Stimulated activated CD8-positive, alpha-beta memory T cell treated with anti-CD3 and anti-CD28 coated beads, Interleukin-2, amount 100 ng/mL, for 1 hour (primary cell): ENCODE results near the gene RAI14.
"Not testable (repeated sequence)": the region's sequence is repeated elsewhere in the genome, so short reads cannot be mapped to it uniquely, and the experiment has no call there.

Experiments used
- DNase-seq, 2 donors: peaks; one replicate each; pipeline ENCODE4 v3.0.0-alpha.2; 2020; ENCODE audit warnings: low read depth in 2 of 2

RAI14 gene

DNA sequence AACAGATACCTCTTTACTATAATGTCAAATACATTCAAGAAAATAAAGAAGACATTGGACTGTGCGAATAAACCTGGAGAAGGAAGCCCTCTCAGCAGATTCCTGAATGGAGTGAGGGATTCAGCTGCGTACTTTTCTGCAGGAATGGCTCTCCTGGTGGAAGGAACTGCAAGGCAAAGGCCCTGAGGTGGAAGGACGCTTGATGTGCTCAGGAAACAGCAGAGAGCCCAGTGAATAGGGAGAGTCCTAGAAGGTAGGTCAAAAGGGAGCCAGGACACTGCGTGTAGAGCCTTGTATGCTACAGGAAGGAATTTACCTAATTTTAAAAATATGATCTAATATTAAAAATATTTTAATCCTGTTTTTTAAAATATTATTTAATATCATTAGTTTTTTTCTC, 114.4 kb downstream of the RAI14 start:
- DNase-seq, result no peak

DNA sequence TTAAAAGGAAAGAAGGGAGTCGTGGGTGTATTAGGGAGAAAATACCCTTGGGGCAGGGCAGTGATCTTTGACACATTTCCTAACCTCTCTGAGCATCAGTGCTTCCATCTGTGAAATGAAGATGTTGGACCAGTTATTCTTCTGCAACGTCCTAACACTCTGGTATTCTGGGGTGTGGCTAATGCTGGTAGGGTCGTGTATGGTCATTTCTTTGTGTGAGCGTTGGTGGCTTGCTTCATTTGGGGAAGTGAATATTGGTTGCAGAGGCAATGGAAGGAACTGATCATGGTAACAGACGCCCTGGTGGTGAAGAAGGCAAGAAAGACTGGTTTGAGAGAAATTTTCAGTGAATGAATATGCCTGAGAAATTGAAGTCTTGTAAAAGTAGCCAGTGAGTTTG, 114.9 kb downstream of the RAI14 start:
- no peak for DNase-seq

DNA sequence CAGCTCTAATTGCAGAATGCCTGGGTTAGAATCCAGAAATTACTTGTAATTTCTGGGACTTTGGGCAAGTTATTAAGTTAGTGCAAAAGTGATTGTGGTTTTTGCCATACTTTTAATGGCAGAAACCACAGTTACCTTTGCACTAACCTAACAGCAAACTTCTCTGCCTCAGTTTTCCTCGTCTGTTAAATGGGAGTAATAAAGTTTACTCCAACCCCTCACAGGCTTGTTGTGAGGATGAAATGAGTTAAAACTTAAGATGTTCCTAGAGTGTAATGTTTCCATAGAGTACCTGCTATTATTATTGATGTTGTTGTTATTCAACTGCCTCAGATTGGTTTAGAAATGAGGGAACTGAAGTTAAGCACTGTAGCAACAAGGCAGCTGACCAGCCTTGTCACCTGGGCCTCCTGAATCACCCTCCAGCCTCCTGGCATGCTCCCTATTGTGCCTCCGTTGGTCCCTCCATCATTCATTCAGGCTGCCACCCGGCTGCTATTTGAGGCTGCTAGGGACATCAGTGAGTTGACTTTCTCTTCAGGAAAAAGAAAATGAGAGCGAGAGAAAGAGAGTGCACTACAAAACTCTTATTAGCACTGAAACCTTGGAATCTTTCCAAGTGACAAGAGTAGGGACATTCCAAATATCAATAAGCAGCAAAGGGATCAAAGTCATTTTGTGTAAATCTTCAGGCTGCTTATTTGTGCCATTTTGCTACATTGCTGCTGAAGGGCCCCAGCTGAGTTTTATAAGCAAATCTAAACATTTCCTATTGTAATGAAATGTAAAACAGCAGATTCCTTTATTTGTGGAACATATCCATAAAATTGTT, 116.4 kb downstream of the RAI14 start:
- no peak for DNase-seq

DNA sequence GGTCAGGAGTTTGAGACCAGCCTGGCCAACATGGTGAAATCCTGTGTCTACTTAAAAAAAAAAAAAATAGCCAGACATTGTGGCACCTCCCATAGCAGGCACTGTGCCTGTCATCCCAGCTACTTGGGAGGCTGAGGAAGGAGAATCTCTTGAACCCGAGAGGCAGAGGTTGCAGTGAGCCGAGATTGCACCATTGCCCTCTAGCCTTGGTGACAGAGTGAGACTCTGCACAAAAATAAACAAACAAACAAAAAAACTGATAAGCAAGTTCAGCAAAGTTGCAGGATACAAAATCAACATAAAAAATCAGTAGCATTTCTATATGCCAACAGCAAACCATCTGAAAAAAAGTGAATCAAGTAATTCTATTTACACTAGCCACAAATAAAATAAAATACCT, 118.0 kb downstream of the RAI14 start:
- DNase-seq, result no peak

DNA sequence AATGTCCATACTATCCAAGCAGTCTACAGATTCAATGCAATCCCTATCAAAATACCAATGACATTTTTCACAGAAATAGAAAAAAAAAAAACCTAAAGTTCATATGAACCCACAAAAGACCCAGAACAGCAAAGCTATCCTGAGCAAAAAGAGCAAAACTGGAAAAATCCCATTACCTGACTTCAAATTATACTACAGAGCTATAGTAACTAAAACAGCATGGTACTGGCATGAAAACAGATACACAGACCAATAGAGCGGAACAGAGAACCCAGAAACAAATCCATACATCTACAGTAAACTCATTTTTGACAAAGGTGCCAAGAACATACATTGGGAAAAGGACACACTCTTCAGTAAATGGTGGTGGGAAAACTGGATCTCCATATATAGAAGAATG, 118.5 kb downstream of the RAI14 start:
- DNase-seq, result not testable (repeated sequence)

DNA sequence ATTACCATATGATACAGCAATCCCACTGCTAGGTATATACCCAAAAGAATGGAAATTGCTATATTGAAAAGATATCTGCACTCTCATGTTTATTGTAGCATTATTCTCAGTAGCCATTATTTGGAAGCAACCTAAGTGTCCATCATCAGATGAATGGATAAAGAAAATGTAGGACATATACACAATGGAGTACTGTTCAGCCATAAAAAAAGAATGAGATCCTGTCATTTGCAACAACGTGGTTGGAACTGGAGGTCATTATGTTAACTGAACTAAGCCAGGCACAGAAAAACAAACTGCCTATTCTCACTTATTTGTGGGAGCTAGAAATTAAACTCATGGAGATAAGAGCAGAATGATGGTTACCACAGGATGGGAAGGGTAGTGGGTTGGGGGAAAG, 119.8 kb downstream of the RAI14 start:
- no peak for DNase-seq

DNA sequence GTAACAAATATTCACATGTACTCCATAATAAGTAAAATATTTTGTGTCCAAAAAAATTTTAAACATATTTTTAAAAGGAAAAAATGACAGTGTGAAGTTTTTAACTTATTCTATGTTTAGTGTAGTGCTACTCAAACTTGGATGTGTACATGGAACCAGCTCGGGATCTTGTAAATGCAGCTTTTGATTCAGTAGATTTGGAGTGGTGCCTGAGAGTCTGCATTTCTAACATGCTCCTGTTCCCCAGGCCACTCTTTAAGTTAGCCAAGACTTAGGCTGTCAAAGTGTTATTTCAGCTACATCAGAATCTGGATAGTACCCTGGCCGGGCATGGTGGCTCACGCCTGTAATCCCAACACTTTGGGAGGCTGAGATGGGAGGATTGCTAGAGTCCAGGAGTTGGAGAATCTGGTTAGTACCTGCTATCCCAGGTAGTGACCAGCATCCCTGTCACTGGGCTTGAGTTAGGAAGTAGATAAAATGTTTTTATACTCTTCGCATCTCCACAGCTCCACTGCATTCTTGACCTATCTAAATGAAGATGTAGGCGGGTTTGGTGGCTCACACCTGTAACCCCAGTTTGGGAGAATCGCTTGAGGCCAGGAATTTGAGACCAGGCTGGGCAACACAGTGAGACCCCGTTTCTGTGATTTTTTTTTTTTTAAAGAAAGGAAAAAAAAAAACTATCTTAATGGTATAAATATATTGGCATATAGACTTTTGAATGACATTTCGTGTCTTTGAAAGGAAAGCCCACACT, 122.1 kb downstream of the RAI14 start:
- DNase-seq, result no peak

DNA sequence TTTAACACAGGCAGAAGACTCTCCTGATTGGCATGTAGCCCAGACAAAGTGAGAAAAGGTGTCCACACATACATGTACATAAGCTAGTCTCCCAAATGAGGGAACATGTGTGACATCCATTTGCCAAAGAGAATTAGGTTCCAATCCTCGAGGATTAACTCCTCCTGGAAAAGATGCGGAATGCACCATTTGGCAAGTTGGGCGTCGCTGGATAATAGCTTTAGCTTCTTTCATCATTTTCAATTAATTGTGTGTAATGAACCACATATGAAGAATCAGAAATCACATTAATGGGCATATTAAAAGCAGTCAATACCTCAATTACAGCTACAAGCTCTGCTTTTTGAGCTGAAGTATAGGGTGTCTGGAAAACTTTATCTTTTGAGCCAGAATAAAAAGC, 127.8 kb downstream of the RAI14 start:
- DNase-seq, result not testable (repeated sequence)

DNA sequence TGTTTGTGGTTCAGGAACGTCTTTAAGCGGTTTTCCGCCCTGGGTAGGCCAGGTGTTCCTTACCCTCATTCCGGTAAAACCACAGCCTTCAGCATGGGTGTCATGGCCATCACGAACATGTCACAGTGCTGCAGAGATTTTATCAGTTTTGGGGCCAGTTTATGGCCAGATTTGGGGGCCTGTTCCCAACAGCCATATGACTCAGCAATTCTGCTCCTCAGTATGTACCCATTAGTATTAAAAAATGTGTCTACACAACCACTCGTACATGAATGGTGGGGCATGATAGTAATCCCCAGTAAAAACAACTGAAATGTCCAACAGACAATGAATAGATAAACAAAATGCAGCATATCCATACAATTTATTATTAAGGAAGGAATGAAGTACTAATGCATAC, 130.9 kb downstream of the RAI14 start:
- DNase-seq, result no peak

DNA sequence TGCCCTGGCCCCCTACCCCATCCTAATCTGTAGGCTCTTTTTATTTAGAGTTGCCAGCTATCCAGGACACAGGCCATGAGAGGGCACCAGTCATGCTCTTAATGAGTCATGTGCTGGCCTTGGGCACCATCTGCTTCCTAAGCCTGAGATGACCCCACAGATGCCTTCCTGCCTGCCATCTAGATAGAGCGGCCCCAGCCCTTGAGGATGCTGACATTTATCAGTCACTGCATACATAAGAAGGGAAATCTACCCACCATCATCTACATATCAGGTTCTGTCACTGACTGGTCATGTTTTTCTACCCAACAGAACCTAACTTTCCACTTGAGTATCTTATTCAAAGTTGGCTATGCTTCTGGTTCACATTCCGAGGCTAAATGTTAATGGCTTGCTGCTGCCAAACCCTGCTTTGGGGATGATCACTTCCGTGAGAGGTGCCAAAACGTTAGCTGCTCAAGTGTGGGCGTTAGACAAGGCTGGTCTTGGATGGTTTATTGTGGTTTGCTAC, 132.9 kb downstream of the RAI14 start:
- DNase-seq, result no peak

DNA sequence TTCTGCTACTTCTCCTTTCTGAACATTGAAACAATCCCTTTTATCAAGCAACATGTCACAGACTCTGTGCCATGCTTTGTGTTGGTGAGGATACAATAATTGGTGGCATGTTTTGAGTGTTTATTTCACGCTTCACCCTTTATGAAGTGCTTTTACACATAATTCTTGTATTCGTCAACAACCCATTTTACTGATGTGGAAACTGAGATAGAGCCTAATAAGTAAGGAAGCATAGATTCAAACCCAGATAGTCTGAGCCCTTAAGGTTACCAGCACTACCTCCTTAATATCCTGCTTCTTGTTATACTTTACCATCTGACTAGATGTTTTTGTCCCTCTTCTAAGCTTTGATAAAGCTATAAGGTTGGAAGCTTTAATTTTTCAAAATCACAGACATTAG, 133.5 kb downstream of the RAI14 start:
- DNase-seq, result no peak

DNA sequence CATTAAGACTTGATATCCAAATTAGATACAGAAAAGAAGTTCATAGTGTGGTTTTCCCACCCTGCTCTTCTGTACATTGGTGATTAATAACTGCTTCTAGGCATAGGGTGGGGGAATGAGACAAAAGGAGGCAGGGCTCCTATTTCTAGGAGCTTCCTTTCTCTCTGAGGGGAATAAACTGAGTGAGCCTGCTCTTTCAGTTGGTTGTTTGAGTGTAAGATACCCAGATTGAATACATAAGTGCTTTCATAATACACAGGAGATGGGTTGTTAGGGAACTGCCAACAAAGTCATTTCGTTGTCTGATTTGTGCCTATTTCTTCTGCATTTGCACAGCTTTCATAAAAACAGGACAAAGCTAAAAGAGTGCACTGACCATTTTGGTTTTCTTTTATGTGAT, 133.9 kb downstream of the RAI14 start:
- no peak for DNase-seq

DNA sequence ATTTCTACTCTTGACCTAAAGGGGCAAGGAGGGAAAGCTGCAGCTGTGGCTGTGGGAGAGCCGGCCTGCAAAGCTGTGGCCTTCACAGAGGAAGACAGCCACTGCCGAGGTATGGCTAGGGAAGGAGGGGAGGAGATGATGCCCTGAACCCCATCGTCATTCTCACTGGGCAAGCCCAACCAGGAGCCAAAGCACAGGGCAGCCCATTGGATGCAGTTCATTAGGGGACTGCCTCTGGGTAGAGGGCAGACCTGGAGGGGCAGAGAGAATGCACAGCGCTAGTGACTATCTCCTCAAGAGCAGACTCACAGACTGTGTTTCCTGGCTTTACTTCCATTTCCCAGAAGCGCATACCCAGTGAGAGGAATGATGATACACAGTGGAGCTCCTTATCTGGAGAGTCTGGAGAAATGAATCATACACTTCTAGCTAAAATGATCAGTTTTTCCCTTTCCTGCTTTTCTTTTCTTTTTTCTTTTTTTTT, 135.7 kb downstream of the RAI14 start:
- no peak for DNase-seq

DNA sequence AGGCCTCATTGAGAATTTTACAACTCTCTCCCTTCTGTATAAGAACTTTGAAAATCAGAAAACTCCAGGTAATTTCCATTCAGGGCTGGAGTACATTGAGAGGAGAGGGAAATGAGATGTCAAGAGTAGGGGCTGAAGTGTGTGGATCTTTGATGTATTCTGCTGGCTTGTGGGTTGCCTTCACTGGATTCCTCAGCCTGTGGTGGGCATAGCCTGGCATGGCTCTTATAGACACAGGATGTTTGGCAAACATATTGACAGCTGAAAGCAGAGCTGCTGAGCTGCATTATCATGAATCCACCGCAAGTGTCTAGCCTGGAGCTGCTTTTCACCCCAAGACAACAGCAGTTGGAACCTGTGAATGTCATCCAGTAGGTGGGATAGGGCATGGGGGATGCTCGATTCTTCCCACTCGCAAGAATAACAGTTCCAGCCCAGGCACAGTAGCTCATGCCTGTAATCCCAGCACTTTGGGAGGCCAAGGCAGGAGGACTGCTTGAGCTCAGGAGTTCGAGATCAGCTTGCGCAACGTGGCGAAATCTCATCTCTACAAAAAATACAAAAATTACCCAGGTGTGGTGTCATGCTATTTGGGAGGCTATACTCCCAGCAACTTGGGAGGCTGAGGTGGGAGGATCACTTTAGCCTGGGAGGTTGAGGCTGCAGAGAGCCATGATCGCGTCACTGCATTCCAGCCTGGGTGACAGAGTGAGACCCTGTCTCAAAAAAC, 146.9 kb downstream of the RAI14 start:
- DNase-seq, result no peak

DNA sequence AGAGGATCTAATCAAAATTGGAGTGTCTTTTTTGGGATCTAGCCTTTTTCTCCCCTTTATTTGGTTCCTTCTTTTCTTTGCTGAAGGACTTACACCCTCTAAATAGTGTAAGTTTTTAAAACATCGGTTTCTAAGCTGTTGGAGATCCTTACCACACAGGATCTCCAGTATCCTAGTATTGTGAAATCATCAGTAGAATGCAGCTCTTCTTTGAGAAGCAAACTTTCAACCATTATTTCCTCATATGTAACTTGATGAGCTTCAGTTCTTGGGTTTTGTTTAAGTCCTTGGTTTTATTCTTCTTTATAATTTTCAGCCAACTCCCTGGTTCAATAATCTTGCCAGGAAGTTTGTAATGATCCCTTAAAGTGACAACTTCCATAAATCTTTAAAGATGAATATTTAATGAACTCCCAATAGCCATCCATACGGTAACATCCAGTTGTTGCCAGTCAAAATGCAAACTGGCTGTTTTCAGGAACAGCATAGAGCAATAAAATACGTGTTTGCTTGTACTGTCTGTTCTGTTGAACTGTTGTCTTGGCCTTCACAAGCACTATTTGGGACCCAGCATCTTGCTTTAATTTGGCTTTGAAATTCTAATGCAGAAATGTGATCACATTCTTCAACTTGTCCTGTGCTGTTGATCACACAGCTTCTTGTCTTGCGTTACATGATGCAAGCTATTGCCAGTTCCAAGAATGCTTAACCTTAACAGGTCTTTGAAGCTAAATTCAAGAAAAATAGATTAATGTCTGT, 148.0 kb downstream of the RAI14 start:
- no peak for DNase-seq

DNA sequence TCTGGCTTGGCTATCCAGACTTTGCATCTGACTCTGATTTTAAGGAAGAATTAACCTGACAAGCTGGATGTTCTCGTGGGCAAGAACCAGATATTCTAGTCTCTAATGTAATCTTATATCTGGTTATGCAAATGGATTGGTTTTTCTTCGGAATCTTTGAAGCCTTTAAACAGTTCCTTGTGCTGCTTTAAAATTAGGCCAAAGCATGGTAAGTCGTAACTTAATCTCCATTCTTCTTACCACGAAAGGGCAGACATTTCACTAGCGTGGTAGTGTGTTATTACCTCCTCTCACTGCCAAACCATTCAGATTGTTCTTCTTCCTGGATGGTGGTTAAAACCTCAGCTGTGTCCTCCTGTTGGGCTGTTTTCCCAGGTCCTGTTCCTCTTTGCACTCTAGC, 148.8 kb downstream of the RAI14 start:
- DNase-seq, result no peak

DNA sequence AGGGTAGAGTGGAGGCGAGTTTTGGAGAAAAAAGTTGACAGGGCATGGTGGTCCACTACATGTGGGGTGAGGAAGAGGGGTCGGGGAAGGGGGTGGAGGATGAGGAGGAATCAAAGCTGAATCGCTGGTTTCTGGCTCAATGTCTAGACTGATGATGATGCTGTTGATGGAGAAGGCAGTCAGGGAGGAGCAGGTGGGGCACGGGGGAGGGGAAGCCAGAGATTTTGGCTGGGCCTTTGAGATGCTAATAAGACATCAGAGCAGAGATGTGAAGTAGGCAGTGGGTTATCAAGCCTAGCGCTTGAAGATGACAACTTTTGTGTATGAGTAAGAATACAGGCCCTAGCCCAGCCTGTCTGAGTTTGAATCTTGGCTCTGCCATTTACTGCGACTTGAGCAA, 150.4 kb downstream of the RAI14 start:
- no peak for DNase-seq

DNA sequence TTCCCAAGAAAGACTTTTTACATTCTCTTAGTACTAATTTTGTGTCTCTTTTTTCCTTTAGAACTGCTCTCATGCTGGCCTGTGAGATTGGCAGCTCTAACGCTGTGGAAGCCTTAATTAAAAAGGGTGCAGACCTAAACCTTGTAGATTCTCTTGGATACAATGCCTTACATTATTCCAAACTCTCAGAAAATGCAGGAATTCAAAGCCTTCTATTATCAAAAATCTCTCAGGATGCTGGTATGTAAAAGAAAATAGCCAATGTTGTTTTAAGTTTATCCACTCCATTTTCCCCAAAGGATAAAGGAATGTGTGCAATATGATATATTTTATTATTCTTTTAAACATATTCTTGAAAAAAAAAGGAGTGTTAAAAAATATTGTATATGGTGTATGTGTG, 155.6 kb downstream of the RAI14 start:
- no peak for DNase-seq

DNA sequence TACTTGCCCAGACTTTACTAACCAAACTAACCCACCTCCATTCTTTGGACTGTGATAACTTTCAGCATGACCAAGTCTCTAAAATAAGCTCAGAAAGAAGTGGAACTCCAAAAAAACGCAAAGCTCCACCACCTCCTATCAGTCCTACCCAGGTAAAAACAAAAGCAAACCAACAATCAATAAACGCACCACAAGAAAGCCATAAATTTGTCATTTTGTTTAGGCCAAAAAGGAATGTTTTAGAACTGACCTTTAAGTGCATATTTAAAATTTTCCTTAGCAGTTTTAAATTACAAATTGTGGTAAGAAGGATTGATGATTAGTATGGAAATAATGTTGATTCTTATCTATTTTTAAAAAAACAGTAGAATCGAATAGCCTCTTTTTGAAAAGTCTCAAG, 157.4 kb downstream of the RAI14 start:
- no peak for DNase-seq

DNA sequence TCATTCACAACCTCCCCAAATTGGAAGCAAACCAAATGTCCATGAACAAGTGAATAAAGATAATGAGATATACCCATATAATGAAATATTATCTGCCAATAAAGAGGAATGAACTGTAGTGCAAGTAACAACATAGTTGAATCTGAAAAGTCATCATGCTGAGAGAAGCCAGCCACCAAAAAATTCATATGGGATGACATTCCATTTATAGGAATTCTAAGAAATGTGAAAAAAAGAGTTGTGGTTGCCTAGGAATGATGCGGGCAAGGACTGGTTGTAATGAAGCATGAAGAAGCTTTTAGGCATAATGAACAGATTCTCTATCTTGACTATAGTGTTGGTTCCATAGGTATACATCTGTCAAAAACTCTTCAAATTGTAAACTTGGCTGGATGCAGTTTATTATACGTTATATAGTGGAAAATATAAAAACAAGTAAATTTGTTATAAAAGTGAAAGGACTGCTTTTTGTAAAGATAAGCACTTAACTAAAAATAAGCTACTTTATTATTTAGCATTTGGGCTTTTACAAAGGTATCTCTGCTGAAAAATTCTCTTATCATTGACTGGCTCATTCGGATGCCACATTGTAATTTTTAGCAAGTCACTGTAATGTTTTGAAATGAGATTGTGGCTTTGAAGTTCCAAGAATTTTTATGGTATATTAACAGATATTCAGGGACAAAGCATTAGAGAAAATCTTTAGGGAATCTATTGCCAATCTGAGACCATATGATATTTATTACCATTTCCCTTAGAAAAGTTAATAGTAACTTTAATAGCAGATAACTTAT, 161.6 kb downstream of the RAI14 start:
- no peak for DNase-seq

DNA sequence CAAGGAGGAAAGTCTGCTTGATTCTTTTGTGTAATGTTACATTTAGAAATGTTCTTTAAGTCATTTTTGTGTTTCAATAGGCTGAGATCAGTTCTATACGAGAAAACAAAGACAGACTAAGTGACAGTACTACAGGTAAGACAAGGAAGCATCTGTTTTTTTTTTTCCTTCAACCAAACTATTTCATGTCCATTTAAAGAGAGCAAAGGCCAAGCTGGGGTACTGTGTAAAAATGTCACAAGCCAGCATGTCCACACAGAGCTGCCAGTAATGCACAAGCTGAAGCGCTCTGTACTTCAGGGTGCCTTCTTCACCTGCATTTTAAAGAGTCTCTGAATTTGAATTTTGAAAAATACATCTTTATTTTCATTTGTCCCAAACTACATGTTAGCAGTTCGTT, 162.6 kb downstream of the RAI14 start:
- DNase-seq, result no peak
